H1 (cell line): Measurements from ENCODE around the gene POU5F1. TPM values are rescaled to one million over a fixed set of nuclear protein-coding genes. Genes with fewer than 3 reads are reported as not detected.
A peak's percentile ranks its signal among the peaks of the same experiment; 100 is the strongest.

ENCODE experiments used
- CTCF ChIA-PET: fragments of 300-600 bp; sonication (Branson Sonifier 250); formaldehyde crosslinking; loops from one replicate; lab custom pipeline; 2021; ENCODE audit not compliant: partially characterized antibody; lab: Charles Lee
- POLR2A ChIA-PET: fragments of 300-600 bp; sonication (Branson Sonifier 250); formaldehyde crosslinking; loops from one replicate; lab custom pipeline; 2021; ENCODE audit warnings: inconsistent platforms; ENCODE audit not compliant: partially characterized antibody; lab: Charles Lee
- DNase-seq, 2 experiments: peaks; one replicate each; pipeline versions ENCODE4 v3.0.0 to v3.0.0-alpha.2; 2010 to 2022; ENCODE audit warnings: low spot score in 2 of 2, low read depth in 1 of 2, mixed read lengths in 1 of 2
- FAIRE-seq: peaks from 2 replicates; lab custom pipeline; 2011; peaks lifted over from hg19 to GRCh38; lab: Jason Lieb, UNC
- H2AFZ ChIP-seq: 2 replicates; pipeline ENCODE4 v1.8.1; 2012; ENCODE audit warnings: low read length, inconsistent platforms
- H2AK5ac ChIP-seq: 2 replicates; pipeline ENCODE4 v1.6.1; 2013; ENCODE audit warnings: low read depth, low read length
- H2BK120ac ChIP-seq: replicated peaks from 2 replicates; pipeline ENCODE3; 2013; ENCODE audit warnings: low read depth, low read length, inconsistent platforms
- H2BK12ac ChIP-seq: 2 replicates; pipeline ENCODE4 v1.6.1; 2013; ENCODE audit warnings: low read depth, low read length
- H2BK15ac ChIP-seq: 2 replicates; pipeline ENCODE4 v1.6.1; 2013; ENCODE audit warnings: low read length
- H2BK20ac ChIP-seq: 2 replicates; pipeline ENCODE4 v1.6.1; 2013; ENCODE audit warnings: low read length
- H2BK5ac ChIP-seq: 2 replicates; pipeline ENCODE4 v1.6.1; 2013; ENCODE audit warnings: low read depth, low read length
- H3K14ac ChIP-seq: 2 replicates; pipeline ENCODE4 v1.6.1; 2013; ENCODE audit warnings: inconsistent platforms; ENCODE audit not compliant: insufficient read length
- H3K18ac ChIP-seq: 2 replicates; pipeline ENCODE4 v1.6.1; 2013; ENCODE audit warnings: low read length; ENCODE audit errors: extremely low read depth
- H3K23ac ChIP-seq: 2 replicates; pipeline ENCODE4 v1.6.1; 2013; ENCODE audit warnings: inconsistent platforms; ENCODE audit not compliant: insufficient read length
- H3K23me2 ChIP-seq: 2 replicates; pipeline ENCODE4 v1.6.1; 2013; ENCODE audit warnings: low read depth, low read length
- H3K27ac ChIP-seq: 2 replicates; pipeline ENCODE4 v1.6.1; 2011; ENCODE audit warnings: low read depth, low read length, inconsistent platforms
- H3K27me3 ChIP-seq, 4 experiments: replicated peaks in 1 of 4; 1 replicate in 1 of 4; 2 replicates in 3 of 4; pipeline versions ENCODE4 v1.6.1 to v1.8.1; 2011 to 2013; ENCODE audit warnings: low read length in 3 of 4, mild to moderate bottlenecking in 3 of 4, inconsistent platforms in 2 of 4, mixed read lengths in 2 of 4, moderate library complexity in 1 of 4; ENCODE audit not compliant: control insufficient read depth in 3 of 4, insufficient read depth in 3 of 4; ENCODE audit errors: extremely low read depth in 1 of 4
- H3K36me3 ChIP-seq, 4 experiments: 2 replicates each; pipeline versions ENCODE4 v1.6.1 to v1.8.1; 2011 to 2013; ENCODE audit warnings: mild to moderate bottlenecking in 4 of 4, low read length in 3 of 4, moderate library complexity in 2 of 4, control low read depth in 1 of 4, inconsistent platforms in 1 of 4; ENCODE audit not compliant: insufficient read depth in 4 of 4, control insufficient read depth in 2 of 4
- H3K4ac ChIP-seq: replicated peaks from 2 replicates; pipeline ENCODE3; 2013; ENCODE audit warnings: low read length, low read depth, mixed read lengths, inconsistent platforms; ENCODE audit not compliant: insufficient read length
- H3K4me1 ChIP-seq, 4 experiments: replicated peaks in 1 of 4; 1 replicate in 1 of 4; 2 replicates in 3 of 4; pipeline versions ENCODE4 v1.6.1 to v1.8.1; 2011 to 2013; ENCODE audit warnings: low read length in 3 of 4, inconsistent platforms in 2 of 4, mixed read lengths in 1 of 4; ENCODE audit not compliant: insufficient read depth in 4 of 4, control insufficient read depth in 3 of 4
- H3K4me2 ChIP-seq, 2 experiments: 2 replicates each; pipeline versions ENCODE4 v1.6.1 to v1.8.1; 2011 to 2013; ENCODE audit warnings: low read depth in 2 of 2, low read length in 2 of 2, control low read depth in 1 of 2, inconsistent platforms in 1 of 2, mild to moderate bottlenecking in 1 of 2; ENCODE audit not compliant: insufficient read depth in 1 of 2
- H3K4me3 ChIP-seq, 4 experiments: fragments of 200-600, 300-600 bp in 1 of 4; sonication (generic), shearing (Covaris generic), sonication (Bioruptor Twin) in 1 of 4; 2 replicates each; pipeline versions ENCODE4 v1.5.1 to v1.8.1; 2011 to 2016; ENCODE audit warnings: low read length in 4 of 4, low read depth in 3 of 4, control low read depth in 2 of 4, inconsistent platforms in 2 of 4, mild to moderate bottlenecking in 2 of 4, mixed read lengths in 1 of 4, moderate library complexity in 1 of 4; ENCODE audit not compliant: insufficient read depth in 2 of 4; ENCODE audit errors: extremely low read depth in 1 of 4
- H3K56ac ChIP-seq: replicated peaks from 2 replicates; pipeline ENCODE3; 2013; ENCODE audit warnings: low read depth, mild to moderate bottlenecking, mixed read lengths, low read length, inconsistent platforms; ENCODE audit not compliant: insufficient read length
- H3K79me1 ChIP-seq: 2 replicates; pipeline ENCODE4 v1.6.1; 2013; ENCODE audit warnings: low read depth, low read length, control low read depth
- H3K79me2 ChIP-seq, 2 experiments: 2 replicates each; pipeline versions ENCODE4 v1.6.1 to v1.8.1; 2012 to 2013; ENCODE audit warnings: low read length in 2 of 2, mild to moderate bottlenecking in 2 of 2, inconsistent platforms in 1 of 2; ENCODE audit not compliant: insufficient read depth in 2 of 2, control insufficient read depth in 1 of 2
- H3K9ac ChIP-seq, 4 experiments: replicated peaks in 1 of 4; 1 replicate in 1 of 4; 2 replicates in 3 of 4; pipeline versions ENCODE4 v1.6.1 to v1.8.1; 2011 to 2013; ENCODE audit warnings: low read depth in 3 of 4, low read length in 3 of 4, control low read depth in 2 of 4, mild to moderate bottlenecking in 2 of 4, moderate library complexity in 2 of 4, inconsistent platforms in 1 of 4; ENCODE audit errors: extremely low read depth in 1 of 4
- H3K9me3 ChIP-seq, 2 experiments: 2 replicates each; pipeline versions ENCODE4 v1.6.1 to v1.8.1; 2012 to 2013; ENCODE audit warnings: mild to moderate bottlenecking in 2 of 2, moderate library complexity in 2 of 2, control low read depth in 1 of 2, inconsistent platforms in 1 of 2, low read depth in 1 of 2, low read length in 1 of 2, mixed read lengths in 1 of 2; ENCODE audit not compliant: insufficient read depth in 2 of 2
- H4K20me1 ChIP-seq, 2 experiments: replicated peaks in 1 of 2; 2 replicates each; pipeline versions ENCODE3 to v1.8.1; 2011 to 2013; ENCODE audit warnings: inconsistent platforms in 2 of 2, low read length in 2 of 2, mild to moderate bottlenecking in 1 of 2; ENCODE audit not compliant: insufficient read depth in 2 of 2, control insufficient read depth in 1 of 2
- H4K5ac ChIP-seq: 2 replicates; pipeline ENCODE4 v1.6.1; 2013; ENCODE audit warnings: low read length, low read depth, mixed read lengths, inconsistent platforms; ENCODE audit not compliant: insufficient read length
- H4K8ac ChIP-seq: 2 replicates; pipeline ENCODE4 v1.8.0; 2013; ENCODE audit warnings: mild to moderate bottlenecking, moderate library complexity, low read length, inconsistent platforms; ENCODE audit not compliant: insufficient read depth; ENCODE audit errors: extremely low read depth
- H4K91ac ChIP-seq: replicated peaks from 2 replicates; pipeline ENCODE3; 2013; ENCODE audit warnings: low read length, mixed read lengths, inconsistent platforms; ENCODE audit not compliant: insufficient read length
- WGBS, 2 experiments: shearing (Covaris generic) in 1 of 2; methylation state at CpG; one replicate each; pipeline versions ENCODE4 v1.1.6 to v1.1.7; 2013 to 2015; ENCODE audit warnings: low lambda C conversion rate in 2 of 2, mixed read lengths in 2 of 2, inconsistent platforms in 1 of 2, low coverage in 1 of 2, missing lambda C conversion rate in 1 of 2; ENCODE audit not compliant: insufficient replicate concordance in 2 of 2, insufficient coverage in 1 of 2, insufficient read length in 1 of 2; ENCODE audit errors: extremely low coverage in 1 of 2, missing lambda C conversion rate in 1 of 2; 5-methylcytosine and 5-hydroxymethylcytosine counted together
- polyA plus RNA-seq, 7 experiments: library from polyadenylated mRNA; depleted of rRNA in 3 of 7; stranded (reverse) in 5 of 7; unstranded in 2 of 7; fragments of >200 nt in 5 of 7; fragments of 200-250 nt in 2 of 7; gene quantifications; 1 replicate in 5 of 7; 2 replicates in 1 of 7; 4 replicates in 1 of 7; pipeline versions ENCODE4 v1.2.1 to v1.2.3, GENCODE V29; 2011 to 2013; ENCODE audit warnings: missing spikeins in 2 of 7, mixed read lengths in 2 of 7
- total RNA-seq: library from RNA; stranded (reverse); fragmentation: NEBNext Ultra II Directional; extraction: Animal tissue kit (Norgen Biotek cat#: 25700); gene quantifications from 2 replicates; pipeline ENCODE4 v1.2.1, GENCODE V29; 2021

Gene POU5F1
- total and polyA plus RNA-seq, 2 of the 8 experiments (the other 6 are each of a cell fraction or from before 2014, with no cell fraction given): 2,437 to 2,526 TPM

GRCh38 chr6:31173406-31173805 lies 2.9 kb upstream of the POU5F1 start:
- WGBS, 2 experiments: 32% methylated on average over 3 of the region's 3 CpGs; no CpG with 5 or more reads in 1 of the 2 experiments
- ChIA-PET POLR2A (interaction anchor here (0.8 to 68.5 kb wide), 6 partner anchors 5 to 707 kb away, joined by 3 to 2251 read pairs (median 7); partner anchors contain the start of genes CCHCR1, CDSN, MICA and POU5F1), CTCF (interaction anchor here (1.7 to 5.9 kb wide), 5 partner anchors 14 to 193 kb away, joined by 4 to 36 read pairs (median 21); partner anchors contain the start of genes PSORS1C1 and TCF19)
- Histone ChIP-seq H2BK5ac (peak overlapping the region; percentile 100), H3K36me3 (no peaks in the 10 kb centered on the region), H3K56ac (peak overlapping the region; percentile 65), H4K5ac (peak overlapping the region; percentile 77), H3K4me3 (peak overlapping the region; percentile 44 to 62 (median 55); a peak in 6 of 8 replicates), H2AK5ac (peak overlapping the region; percentile 97), H3K23me2 (peaks cover 13% of the 10 kb centered on the region), H3K27me3 (no peaks in the 10 kb centered on the region), H3K79me2 (peaks cover 15 to 56% of the 10 kb centered on the region in 2 experiments), H3K4me2 (peak overlapping the region; percentile 83 to 89), H3K14ac (no peak overlapping the region), H2BK120ac (peak overlapping the region; percentile 96), H3K79me1 (peaks cover 6% of the 10 kb centered on the region), H2BK20ac (peak overlapping the region; percentile 88), H2BK15ac (peak overlapping the region; percentile 4; the same call in 1 of the 2 replicates), H4K91ac (peak overlapping the region; percentile 99), H3K23ac (no peak overlapping the region), H3K27ac (peak overlapping the region; percentile 92), H3K9me3 (no peaks in the 10 kb centered on the region), H3K4me1 (peaks cover 22 to 43% (median 32%) of the 10 kb centered on the region in 4 experiments), H3K4ac (peak overlapping the region; percentile 95), H2AFZ (no peak overlapping the region), H2BK12ac (peak overlapping the region; percentile 70), H3K9ac (peak overlapping the region in 3 of 4 experiments; percentile 29 to 40 (median 39); a peak in 3 of 7 replicates), H4K20me1 (peaks cover 6 to 8% of the 10 kb centered on the region in 2 experiments), H4K8ac (peak overlapping the region; percentile 47; the same call in 1 of the 2 replicates), H3K18ac (peak overlapping the region; percentile 97)
- FAIRE-seq (no peak), DNase-seq (no peak)
